MCF 10A (cell line): ENCODE measurements around the gene GPR149. TPM values are rescaled to one million over a fixed set of nuclear protein-coding genes. Genes with fewer than 3 reads are reported as not detected.
A peak's percentile ranks its signal among the peaks of the same experiment; 100 is the strongest.
"Not testable (repeated sequence)": the region's sequence is repeated elsewhere in the genome, so short reads cannot be mapped to it uniquely, and the experiment has no call there.

Source experiments
- BruUV-seq: library from RNA; stranded (reverse); fragments of 400-500 nt; replicated peaks from 2 replicates; lab custom pipeline; 2021; lab: Mats Ljungman, UMichigan
- CTCF ChIA-PET: fragments of 300-600 bp; sonication (Branson Sonifier 250); formaldehyde crosslinking; extraction: SDS; loops from one replicate; lab custom pipeline; 2021; ENCODE audit warnings: antibody characterized with exemption, inconsistent platforms; lab: Yijun Ruan, JAX
- POLR2A ChIA-PET: fragments of 300-600, 350-650 bp; sonication (Branson Sonifier 250); formaldehyde crosslinking; extraction: SDS; loops from one replicate; lab custom pipeline; 2020; ENCODE audit warnings: antibody characterized with exemption, inconsistent platforms; lab: Yijun Ruan, JAX
- DNase-seq: peaks from one replicate; pipeline ENCODE4 v3.0.0-alpha.2; 2018; ENCODE audit not compliant: unreplicated experiment
- H3K27ac Mint-ChIP-seq: one replicate; pipeline ENCODE4 v1.8.0; 2022; ENCODE audit warnings: mild to moderate bottlenecking, low read depth, mixed read lengths; ENCODE audit not compliant: unreplicated experiment
- H3K27me3 Mint-ChIP-seq: one replicate; pipeline ENCODE4 v1.8.0; 2022; ENCODE audit warnings: mixed read lengths; ENCODE audit not compliant: insufficient read depth, unreplicated experiment
- H3K36me3 Mint-ChIP-seq: one replicate; pipeline ENCODE4 v1.8.0; 2022; ENCODE audit warnings: mild to moderate bottlenecking, moderate library complexity, mixed read lengths; ENCODE audit not compliant: insufficient read depth, unreplicated experiment
- H3K4me1 Mint-ChIP-seq: one replicate; pipeline ENCODE4 v1.8.0; 2022; ENCODE audit warnings: mixed read lengths; ENCODE audit not compliant: insufficient read depth, unreplicated experiment
- H3K4me3 Mint-ChIP-seq: one replicate; pipeline ENCODE4 v1.8.0; 2022; ENCODE audit warnings: mild to moderate bottlenecking, moderate library complexity, mixed read lengths; ENCODE audit not compliant: unreplicated experiment
- H3K9me3 Mint-ChIP-seq: one replicate; pipeline ENCODE4 v1.8.0; 2022; ENCODE audit warnings: mixed read lengths; ENCODE audit not compliant: unreplicated experiment
- CTCF ChIP-seq: fragments of 200-600 bp; IDR thresholded peaks from one replicate; pipeline ENCODE4 v1.8.0; 2022; ENCODE audit warnings: antibody characterized with exemption, mild to moderate bottlenecking; ENCODE audit not compliant: unreplicated experiment
- intact Hi-C: fragments of 100-400 bp; cut with micrococcal nuclease; formaldehyde crosslinking; loops from 2 replicates; pipeline ENCODE4 v1.14.1; 2022
- total RNA-seq: library from RNA; stranded (reverse); gene quantifications from 2 replicates; pipeline ENCODE4 v1.2.3, GENCODE V29; 2022

GPR149 gene
- total RNA-seq, 1 experiment from 2014 or later: not detected

GRCh38 chr3:154458560-154458959, 28.6 kb upstream of the GPR149 start:
- BruUV-seq: no TSS peak
- Mint-ChIP-seq H3K4me1 (no peaks in the 10 kb centered on the region), H3K9me3 (no peaks in the 10 kb centered on the region), H3K27me3 (no peaks in the 10 kb centered on the region), H3K36me3 (no peaks in the 10 kb centered on the region), H3K27ac (no peak overlapping the region), H3K4me3 (no peak overlapping the region)
- TF ChIP-seq CTCF: no peak
- POLR2A ChIA-PET: no interaction called here
- intact Hi-C loops: no loop called here
- CTCF ChIA-PET: interaction anchor here (0.5 kb wide), 1 partner anchor 366 kb away, joined by 3 read pairs; no protein-coding TSS in a partner anchor
- DNase-seq: no peak

GRCh38 chr3:154439081-154439480, 9.1 kb upstream of the GPR149 start:
- BruUV-seq, H3K27me3 Mint-ChIP-seq, H3K4me1 Mint-ChIP-seq, H3K4me3 Mint-ChIP-seq, POLR2A ChIA-PET, DNase-seq, H3K27ac Mint-ChIP-seq, CTCF ChIA-PET, intact Hi-C loops, H3K9me3 Mint-ChIP-seq, H3K36me3 Mint-ChIP-seq: not testable (repeated sequence)

- DNase-seq: no peak
- H3K27ac Mint-ChIP-seq: no peak overlapping the region
- H3K27me3 Mint-ChIP-seq: peaks cover 18% of the 10 kb centered on the region
Measured at GRCh38 chr3:154431043-154431442, 1.1 kb upstream of the GPR149 start.

GRCh38 chr3:154428286-154429206, 1.4 kb downstream of the GPR149 start:
- Mint-ChIP-seq H3K27me3 (peaks cover 18% of the 10 kb centered on the region), H3K4me3 (peak overlapping the region; percentile 41)

More at GRCh38 chr3:154431043-154431442, 1.1 kb upstream of the GPR149 start:
- intact Hi-C loops: no loop called here
- ChIA-PET CTCF (no interaction called here), POLR2A (no interaction called here)
- Mint-ChIP-seq H3K4me3 (no peak overlapping the region), H3K4me1 (no peaks in the 10 kb centered on the region), H3K9me3 (no peaks in the 10 kb centered on the region), H3K36me3 (no peaks in the 10 kb centered on the region)
- no peak for TF ChIP-seq CTCF
- no TSS peak for BruUV-seq

More at GRCh38 chr3:154428286-154429206, 1.4 kb downstream of the GPR149 start:
- H3K9me3 Mint-ChIP-seq: no peaks in the 10 kb centered on the region
- no peak for TF ChIP-seq CTCF
- DNase-seq: no peak
- CTCF ChIA-PET: no interaction called here
- BruUV-seq: no TSS peak
- H3K27ac Mint-ChIP-seq: no peak overlapping the region
- no peaks in the 10 kb centered on the region for H3K36me3 Mint-ChIP-seq
- POLR2A ChIA-PET: no interaction called here
- intact Hi-C loops: no loop called here
- no peaks in the 10 kb centered on the region for H3K4me1 Mint-ChIP-seq
